Smooth muscle cell (in vitro differentiated cells): ENCODE results near the gene MPV17L2. TPM values are rescaled to one million over a fixed set of nuclear protein-coding genes. Genes with fewer than 3 reads are reported as not detected.
A peak's percentile ranks its signal among the peaks of the same experiment; 100 is the strongest.

ENCODE experiments used
- DNase-seq: peaks from one replicate; lab custom pipeline; 2025; ENCODE audit not compliant: unreplicated experiment; lab: John Stamatoyannopoulos, UW
- H2AFZ ChIP-seq: fragments of 200-600 bp; sonication (generic); 2 replicates; pipeline ENCODE4 v1.6.0; 2016; ENCODE audit warnings: antibody characterized with exemption, low read depth, mild to moderate bottlenecking
- H3F3A ChIP-seq: fragments of 200-600 bp; sonication (generic); 2 replicates; pipeline ENCODE4 v1.6.0; 2017; ENCODE audit warnings: antibody characterized with exemption, low read depth
- H3K27ac ChIP-seq: fragments of 200-600 bp; sonication (generic); 2 replicates; pipeline ENCODE4 v1.5.1; 2016; ENCODE audit warnings: low read depth, mild to moderate bottlenecking
- H3K27me3 ChIP-seq: fragments of 200-600 bp; sonication (generic); 2 replicates; pipeline ENCODE4 v1.6.1; 2016; ENCODE audit warnings: low read depth, mild to moderate bottlenecking
- H3K36me3 ChIP-seq: fragments of 200-600 bp; sonication (generic); 2 replicates; pipeline ENCODE4 v1.5.1; 2016; ENCODE audit warnings: low read depth
- H3K4me1 ChIP-seq: fragments of 200-600 bp; sonication (generic); 2 replicates; pipeline ENCODE4 v1.5.1; 2016; ENCODE audit warnings: low read depth
- H3K4me2 ChIP-seq: fragments of 200-600 bp; sonication (generic); 2 replicates; pipeline ENCODE4 v1.6.0; 2016; ENCODE audit warnings: mild to moderate bottlenecking
- H3K4me3 ChIP-seq: fragments of 200-600 bp; sonication (generic); 2 replicates; pipeline ENCODE4 v1.5.1; 2016; ENCODE audit warnings: mild to moderate bottlenecking
- H3K79me2 ChIP-seq: fragments of 200-600 bp; sonication (generic); 2 replicates; pipeline ENCODE4 v1.6.0; 2016; ENCODE audit warnings: low read depth, mild to moderate bottlenecking
- H3K9ac ChIP-seq: fragments of 200-600 bp; sonication (generic); 2 replicates; pipeline ENCODE4 v1.6.0; 2016; ENCODE audit warnings: low read depth
- H3K9me3 ChIP-seq: fragments of 200-600 bp; sonication (generic); replicated peaks from 2 replicates; pipeline ENCODE4 v1.5.1; 2016; ENCODE audit warnings: low read depth
- H4K20me1 ChIP-seq: fragments of 200-600 bp; sonication (generic); 2 replicates; pipeline ENCODE4 v1.6.0; 2016; ENCODE audit warnings: low read depth
- WGBS: methylation state at CpG from one replicate; pipeline ENCODE4 v1.1.7; 2016; ENCODE audit warnings: low lambda C conversion rate; 5-methylcytosine and 5-hydroxymethylcytosine counted together
- polyA plus RNA-seq: library from polyadenylated mRNA; unstranded; fragments of >200 nt; fragmentation: Nextera tagmentation; extraction: Ambion mirVana; gene quantifications from 2 replicates; pipeline ENCODE4 v1.2.1, GENCODE V29; 2016
- total RNA-seq: library from RNA; depleted of rRNA; stranded (reverse); fragments of >200 nt; gene quantifications from 2 replicates; pipeline ENCODE4 v1.2.3, GENCODE V29; 2014
- TF ChIP-seq, protein P1 (sequence below): fragments of 200-600 bp; sonication (generic); IDR thresholded peaks from 2 replicates; pipeline ENCODE4 v1.5.1; 2017; ENCODE audit warnings: borderline replicate concordance, mild to moderate bottlenecking, antibody characterized with exemption; ENCODE audit not compliant: insufficient read depth, poor library complexity, severe bottlenecking

MPV17L2 gene
- total and polyA plus RNA-seq, 2 experiments from 2014 or later = 11.6 to 28.7 TPM

DNA sequence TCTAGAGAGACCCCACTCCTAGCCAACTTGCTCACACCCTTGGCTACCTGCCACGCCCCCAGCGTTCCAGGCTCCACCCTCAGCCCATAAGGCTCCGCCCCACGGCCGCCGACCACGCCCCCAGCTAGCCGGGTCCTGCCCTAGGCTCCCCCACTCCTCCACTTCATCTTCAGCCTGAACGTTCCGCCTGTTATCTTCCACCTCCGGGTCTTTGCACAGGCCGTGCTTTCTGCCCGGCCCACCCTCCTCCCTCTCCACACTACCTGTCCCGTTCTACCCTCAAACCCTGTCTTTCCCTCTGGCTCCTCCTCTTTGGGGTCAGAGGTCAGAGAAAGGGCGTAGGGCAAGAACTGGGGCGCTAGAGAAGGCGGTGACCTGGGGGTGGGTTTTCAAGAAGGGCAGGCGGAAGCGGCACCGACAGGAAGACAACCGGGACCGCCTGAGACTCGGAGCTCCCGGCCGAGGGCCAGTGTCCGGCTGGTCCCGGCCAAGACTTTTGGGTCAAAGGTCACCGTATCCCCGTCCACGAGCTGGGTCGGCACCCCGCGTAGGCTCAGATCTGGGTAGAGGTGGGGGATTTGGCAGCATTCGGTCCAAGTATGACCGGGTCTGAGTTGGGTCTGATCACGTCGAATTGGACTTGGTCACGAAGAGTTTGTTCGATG, 31.0 kb downstream of the MPV17L2 start:
- no peak overlapping the region for H3K27ac ChIP-seq
- H3K27me3 ChIP-seq = peaks cover 12% of the 10 kb centered on the region

DNA sequence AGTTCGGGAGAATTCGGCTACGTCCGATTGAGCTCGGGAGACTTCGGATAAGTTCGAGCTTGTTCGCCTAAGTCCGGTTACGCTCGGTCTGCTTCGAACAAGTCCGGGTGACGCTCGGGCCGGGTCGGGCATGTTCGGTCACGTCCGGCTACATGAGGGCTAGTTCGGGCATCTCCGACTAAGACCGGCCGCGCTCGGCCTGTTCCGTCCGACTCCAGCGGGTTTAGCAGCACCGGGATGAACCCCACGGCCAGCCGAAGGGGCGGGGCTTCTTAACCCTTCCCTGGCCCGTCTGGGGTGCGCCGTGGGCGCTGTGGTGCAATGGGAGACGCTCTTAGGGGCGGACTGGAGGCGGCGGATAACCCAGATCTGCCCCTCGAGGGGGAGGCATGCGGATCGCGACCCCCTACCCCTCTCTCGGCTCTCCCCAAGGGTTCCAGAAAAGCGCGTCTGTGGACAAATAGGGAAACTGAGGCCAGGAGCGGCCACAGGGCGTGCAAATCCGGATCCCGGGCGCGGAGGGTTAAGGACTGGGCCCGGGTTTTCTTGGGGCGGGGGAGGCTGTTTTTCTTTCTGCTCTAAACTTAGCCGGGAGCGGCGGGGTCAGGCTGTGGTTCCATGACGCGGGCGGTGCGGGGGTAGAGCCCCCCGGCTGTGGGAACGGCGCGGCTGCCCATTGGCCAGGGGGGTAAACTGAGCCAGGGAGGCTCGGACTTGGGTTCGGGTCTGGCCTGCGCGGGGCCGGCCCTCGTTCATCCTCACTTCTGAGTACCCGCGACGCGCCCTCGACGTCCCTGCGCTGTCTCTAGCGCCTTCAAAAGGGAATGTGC, 31.7 kb downstream of the MPV17L2 start:
- no peaks in the 10 kb centered on the region for H3F3A ChIP-seq
- H3K4me3 ChIP-seq = peak overlapping the region; percentile 48
- H3K9me3 ChIP-seq = no peaks in the 10 kb centered on the region
- H3K4me1 ChIP-seq = no peaks in the 10 kb centered on the region
- H3K36me3 ChIP-seq = no peaks in the 10 kb centered on the region
- WGBS = 5% methylated on average over 72 of the region's 81 CpGs
- peak overlapping the region; percentile 66 for H2AFZ ChIP-seq
- TF ChIP-seq, protein P1, sequence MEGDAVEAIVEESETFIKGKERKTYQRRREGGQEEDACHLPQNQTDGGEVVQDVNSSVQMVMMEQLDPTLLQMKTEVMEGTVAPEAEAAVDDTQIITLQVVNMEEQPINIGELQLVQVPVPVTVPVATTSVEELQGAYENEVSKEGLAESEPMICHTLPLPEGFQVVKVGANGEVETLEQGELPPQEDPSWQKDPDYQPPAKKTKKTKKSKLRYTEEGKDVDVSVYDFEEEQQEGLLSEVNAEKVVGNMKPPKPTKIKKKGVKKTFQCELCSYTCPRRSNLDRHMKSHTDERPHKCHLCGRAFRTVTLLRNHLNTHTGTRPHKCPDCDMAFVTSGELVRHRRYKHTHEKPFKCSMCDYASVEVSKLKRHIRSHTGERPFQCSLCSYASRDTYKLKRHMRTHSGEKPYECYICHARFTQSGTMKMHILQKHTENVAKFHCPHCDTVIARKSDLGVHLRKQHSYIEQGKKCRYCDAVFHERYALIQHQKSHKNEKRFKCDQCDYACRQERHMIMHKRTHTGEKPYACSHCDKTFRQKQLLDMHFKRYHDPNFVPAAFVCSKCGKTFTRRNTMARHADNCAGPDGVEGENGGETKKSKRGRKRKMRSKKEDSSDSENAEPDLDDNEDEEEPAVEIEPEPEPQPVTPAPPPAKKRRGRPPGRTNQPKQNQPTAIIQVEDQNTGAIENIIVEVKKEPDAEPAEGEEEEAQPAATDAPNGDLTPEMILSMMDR = no peak
- H3K79me2 ChIP-seq = no peaks in the 10 kb centered on the region
- H3K4me2 ChIP-seq = peak overlapping the region; percentile 89
- H3K9ac ChIP-seq = peak overlapping the region; percentile 63
- H4K20me1 ChIP-seq = no peaks in the 10 kb centered on the region
- peaks cover 12% of the 10 kb centered on the region for H3K27me3 ChIP-seq
- peak; percentile 84 for DNase-seq
- no peak overlapping the region for H3K27ac ChIP-seq

More for the DNA sequence above, 31.0 kb downstream of the MPV17L2 start:
- TF ChIP-seq, protein P1 = no peak
- Histone ChIP-seq H2AFZ (peak overlapping the region; percentile 75), H3F3A (no peaks in the 10 kb centered on the region), H3K4me2 (peak overlapping the region; percentile 89), H3K9ac (peak overlapping the region; percentile 43), H3K4me3 (peak overlapping the region; percentile 48), H4K20me1 (no peaks in the 10 kb centered on the region), H3K36me3 (no peaks in the 10 kb centered on the region), H3K79me2 (no peaks in the 10 kb centered on the region), H3K4me1 (no peaks in the 10 kb centered on the region), H3K9me3 (no peaks in the 10 kb centered on the region)
- 5% methylated on average over 36 of the region's 39 CpGs for WGBS
- DNase-seq = peak; percentile 38

DNA sequence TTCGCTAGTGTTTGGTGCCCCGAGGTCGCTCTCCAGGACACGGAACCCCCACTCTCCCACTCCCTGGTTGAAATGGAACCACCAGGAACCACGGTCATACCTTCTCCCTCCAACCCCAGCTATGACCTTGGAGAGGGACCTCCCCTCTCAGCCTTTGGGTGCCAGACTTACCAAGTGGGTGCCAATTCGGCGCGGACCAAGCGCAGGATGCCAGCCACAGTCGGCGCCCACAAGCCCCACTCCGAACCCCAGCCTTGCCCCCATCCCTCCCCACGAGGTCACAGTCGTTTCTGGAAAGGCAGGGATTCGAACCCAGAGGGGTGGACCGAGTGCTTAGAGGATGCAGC, 32.3 kb downstream of the MPV17L2 start:
- H3K79me2 ChIP-seq = no peaks in the 10 kb centered on the region
- DNase-seq = no peak
- H3K4me2 ChIP-seq = peak overlapping the region; percentile 89
- H3K4me1 ChIP-seq = no peaks in the 10 kb centered on the region
- peak overlapping the region; percentile 48 for H3K4me3 ChIP-seq
- H3K36me3 ChIP-seq = no peaks in the 10 kb centered on the region
- no peaks in the 10 kb centered on the region for H3K9me3 ChIP-seq
- no peaks in the 10 kb centered on the region for H3F3A ChIP-seq
- H3K27me3 ChIP-seq = peaks cover 11% of the 10 kb centered on the region
- H3K9ac ChIP-seq = no peak overlapping the region
- 45% methylated on average over 16 of the region's 16 CpGs for WGBS
- no peaks in the 10 kb centered on the region for H4K20me1 ChIP-seq
- TF ChIP-seq, protein P1 = no peak
- H2AFZ ChIP-seq = no peak overlapping the region
- H3K27ac ChIP-seq = no peak overlapping the region
